GM23338 (cell line): Measurements from ENCODE around the gene DDX23. TPM values are rescaled to one million over a fixed set of nuclear protein-coding genes. Genes with fewer than 3 reads are reported as not detected.

ENCODE experiments used
- ATAC-seq: fragments of 200-7000 bp; cut with Tn5 transposase; 3 replicates; pipeline ENCODE4 v1.9.1; 2020
- DNase-seq: peaks from one replicate; pipeline ENCODE4 v3.0.0-alpha.2; 2015; ENCODE audit warnings: low spot score
- H2AFZ ChIP-seq: fragments of 200-600 bp; sonication (generic); 2 replicates; pipeline ENCODE4 v1.8.0; 2016; ENCODE audit warnings: antibody characterized with exemption, mild to moderate bottlenecking, moderate library complexity
- H3F3A ChIP-seq: fragments of 200-600 bp; sonication (generic); replicated peaks from 2 replicates; pipeline ENCODE4 v1.8.0; 2017; ENCODE audit warnings: antibody characterized with exemption, mixed run types, low read depth
- H3K27ac ChIP-seq: fragments of 200-600 bp; sonication (generic); 2 replicates; pipeline ENCODE4 v1.6.1; 2016; ENCODE audit warnings: low read depth
- H3K27me3 ChIP-seq: fragments of 200-600 bp; sonication (generic); 2 replicates; pipeline ENCODE4 v1.8.0; 2016; ENCODE audit warnings: mild to moderate bottlenecking, mixed run types, moderate library complexity; ENCODE audit not compliant: insufficient read depth
- H3K36me3 ChIP-seq: fragments of 200-600 bp; sonication (generic); 2 replicates; pipeline ENCODE4 v1.8.0; 2016; ENCODE audit warnings: mild to moderate bottlenecking; ENCODE audit not compliant: insufficient read depth
- H3K4me1 ChIP-seq: fragments of 200-600 bp; sonication (generic); 2 replicates; pipeline ENCODE4 v1.8.0; 2016; ENCODE audit warnings: mild to moderate bottlenecking, moderate library complexity; ENCODE audit not compliant: insufficient read depth
- H3K4me2 ChIP-seq: fragments of 200-600 bp; sonication (generic); 2 replicates; pipeline ENCODE4 v1.7.1; 2017; ENCODE audit warnings: mixed run types
- H3K4me3 ChIP-seq: fragments of 200-600 bp; sonication (generic); 2 replicates; pipeline ENCODE4 v1.6.1; 2016; ENCODE audit warnings: mixed run types
- H3K79me2 ChIP-seq: fragments of 200-600 bp; sonication (generic); replicated peaks from 2 replicates; pipeline ENCODE4 v1.8.0; 2017; ENCODE audit warnings: mild to moderate bottlenecking; ENCODE audit not compliant: insufficient read depth
- H3K9me2 ChIP-seq: fragments of 200-600 bp; sonication (generic); 2 replicates; pipeline ENCODE4 v1.8.0; 2017; ENCODE audit not compliant: insufficient read depth
- H4K20me1 ChIP-seq: fragments of 200-600 bp; sonication (generic); replicated peaks from 2 replicates; pipeline ENCODE4 v1.8.0; 2017; ENCODE audit warnings: mild to moderate bottlenecking; ENCODE audit not compliant: insufficient read depth
- H3K27ac Mint-ChIP-seq: 2 replicates; pipeline ENCODE4 v1.8.0; 2020; ENCODE audit warnings: inconsistent platforms, mild to moderate bottlenecking, moderate library complexity, mixed read lengths
- H3K27me3 Mint-ChIP-seq: 3 replicates; pipeline ENCODE4 v1.8.0; 2022; ENCODE audit warnings: low read depth, mild to moderate bottlenecking, moderate library complexity, mixed read lengths, inconsistent platforms; ENCODE audit not compliant: insufficient read depth, poor library complexity
- H3K36me3 Mint-ChIP-seq: 3 replicates; pipeline ENCODE4 v1.8.0; 2021; ENCODE audit warnings: low read depth, mild to moderate bottlenecking, inconsistent platforms, moderate library complexity, mixed read lengths
- H3K4me1 Mint-ChIP-seq: 3 replicates; pipeline ENCODE4 v1.8.0; 2020; ENCODE audit warnings: mild to moderate bottlenecking, inconsistent platforms, mixed read lengths
- H3K4me3 Mint-ChIP-seq: 3 replicates; pipeline ENCODE4 v1.8.0; 2021; ENCODE audit warnings: moderate library complexity, mild to moderate bottlenecking, inconsistent platforms, mixed read lengths
- H3K9me3 Mint-ChIP-seq: 3 replicates; pipeline ENCODE4 v1.8.0; 2020; ENCODE audit warnings: moderate library complexity, mild to moderate bottlenecking, inconsistent platforms, mixed read lengths
- CTCF ChIP-seq, 2 experiments: fragments of 200-600 bp in 1 of 2; sonication (generic) in 1 of 2; conservative IDR thresholded peaks; 2 replicates each; pipeline versions ENCODE4 v1.5.1 to v1.6.1; 2016 to 2017; ENCODE audit warnings: antibody characterized with exemption in 2 of 2, low read depth in 2 of 2, mild to moderate bottlenecking in 2 of 2, moderate library complexity in 1 of 2
- EZH2 ChIP-seq: fragments of 200-600 bp; sonication (generic); IDR thresholded peaks from one replicate; pipeline ENCODE4 v1.8.0; 2017; ENCODE audit warnings: antibody characterized with exemption, mild to moderate bottlenecking, low read depth; ENCODE audit not compliant: unreplicated experiment
- EZH2phosphoT487 ChIP-seq: fragments of 200-600 bp; sonication (generic); IDR thresholded peaks from one replicate; pipeline ENCODE4 v1.8.1; 2018; ENCODE audit warnings: antibody characterized with exemption; ENCODE audit not compliant: unreplicated experiment
- POLR2AphosphoS5 ChIP-seq: IDR thresholded peaks from 2 replicates; pipeline ENCODE4 v1.6.1; 2016; ENCODE audit warnings: antibody characterized with exemption, low read depth
- STAT1 ChIP-seq: IDR thresholded peaks from one replicate; pipeline ENCODE4 v1.6.1; 2016; ENCODE audit warnings: antibody characterized with exemption; ENCODE audit not compliant: unreplicated experiment
- ZNF114 ChIP-seq: fragments of 250-450 bp; sonication (Bioruptor Pico); IDR thresholded peaks from 2 replicates; pipeline ENCODE4 v1.5.0; 2020; ENCODE audit warnings: mild to moderate bottlenecking, moderate library complexity
- ZNF331 ChIP-seq: fragments of 250-450 bp; sonication (Bioruptor Pico); IDR thresholded peaks from 2 replicates; pipeline ENCODE4 v1.5.0; 2020; ENCODE audit warnings: low read depth, mild to moderate bottlenecking, moderate library complexity
- polyA plus RNA-seq: library from polyadenylated mRNA; unstranded; fragments of >200 nt; fragmentation: Nextera tagmentation; extraction: Ambion mirVana; gene quantifications from 2 replicates; pipeline ENCODE4 v1.2.1, GENCODE V29; 2016
- total RNA-seq: library from RNA; depleted of rRNA; stranded (reverse); fragments of >200 nt; shearing (Covaris generic); gene quantifications from 2 replicates; pipeline ENCODE4 v1.2.3, GENCODE V29; 2014
- TF ChIP-seq, protein P1 (sequence below): IDR thresholded peaks from one replicate; pipeline ENCODE4 v1.6.1; 2018; ENCODE audit warnings: antibody characterized with exemption; ENCODE audit not compliant: unreplicated experiment
- TF ChIP-seq, protein P2 (sequence below): fragments of 250-450 bp; sonication (Bioruptor Pico); IDR thresholded peaks from 2 replicates; pipeline ENCODE4 v1.5.0; 2020; ENCODE audit warnings: mild to moderate bottlenecking, moderate library complexity
- TF ChIP-seq, protein P3 (sequence below): IDR thresholded peaks from 2 replicates; pipeline ENCODE4 v1.6.1; 2016; ENCODE audit warnings: antibody characterized with exemption

Gene DDX23
- total and polyA plus RNA-seq, 2 experiments from 2014 or later, result 31.7 to 78.5 TPM

DNA sequence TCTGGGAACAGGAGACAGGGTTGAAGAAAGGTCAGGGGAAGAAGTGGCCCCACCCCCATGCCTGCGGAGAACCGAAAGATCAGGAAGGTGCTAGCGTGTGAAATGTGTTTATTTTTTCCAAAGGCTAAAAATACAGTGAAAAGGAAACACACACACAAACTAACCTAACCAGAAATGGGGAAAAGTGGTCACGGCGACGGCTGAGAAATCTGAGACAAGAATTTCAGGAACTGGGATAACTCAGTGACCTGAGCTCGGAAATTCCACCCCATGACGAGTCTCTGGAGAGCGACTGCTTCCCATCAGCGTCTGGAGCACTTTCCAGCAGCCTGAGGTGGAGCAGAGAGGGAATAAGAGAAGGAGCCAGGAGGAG is 30.3 kb upstream of the DDX23 start:
- Histone ChIP-seq H4K20me1 (no peaks in the 10 kb centered on the region), H3K9me2 (no peaks in the 10 kb centered on the region), H3K27ac (no peak overlapping the region), H3K79me2 (no peaks in the 10 kb centered on the region), H2AFZ (peak overlapping the region; percentile 9; the same call in 1 of the 2 replicates), H3K4me2 (peak overlapping the region; percentile 67), H3K4me1 (peaks cover 29% of the 10 kb centered on the region), H3K27me3 (no peaks in the 10 kb centered on the region), H3K4me3 (peak overlapping the region; percentile 44), H3K36me3 (no peaks in the 10 kb centered on the region), H3F3A (peaks cover 10% of the 10 kb centered on the region; the same call in 1 of the 2 replicates)
- H3K4me1 Mint-ChIP-seq, result peaks cover 32% of the 10 kb centered on the region
- DNase-seq, result peak; percentile 68
- H3K4me3 Mint-ChIP-seq, result peak overlapping the region; percentile 56
- peaks cover 18% of the 10 kb centered on the region for H3K27me3 Mint-ChIP-seq
- H3K27ac Mint-ChIP-seq, result no peak overlapping the region
- no peaks in the 10 kb centered on the region for H3K9me3 Mint-ChIP-seq
- TF ChIP-seq POLR2AphosphoS5 (no peak), ZNF331 (CRISPR knock-in tag) (no peak), CTCF (conservative IDR thresholded peaks at IDR 0.05; ENCODE audit: low read depth in 2 of 2) (no peak), EZH2phosphoT487 (no peak), ZNF114 (CRISPR knock-in tag) (no peak), STAT1 (no peak), EZH2 (no peak)
- TF ChIP-seq, protein P1, sequence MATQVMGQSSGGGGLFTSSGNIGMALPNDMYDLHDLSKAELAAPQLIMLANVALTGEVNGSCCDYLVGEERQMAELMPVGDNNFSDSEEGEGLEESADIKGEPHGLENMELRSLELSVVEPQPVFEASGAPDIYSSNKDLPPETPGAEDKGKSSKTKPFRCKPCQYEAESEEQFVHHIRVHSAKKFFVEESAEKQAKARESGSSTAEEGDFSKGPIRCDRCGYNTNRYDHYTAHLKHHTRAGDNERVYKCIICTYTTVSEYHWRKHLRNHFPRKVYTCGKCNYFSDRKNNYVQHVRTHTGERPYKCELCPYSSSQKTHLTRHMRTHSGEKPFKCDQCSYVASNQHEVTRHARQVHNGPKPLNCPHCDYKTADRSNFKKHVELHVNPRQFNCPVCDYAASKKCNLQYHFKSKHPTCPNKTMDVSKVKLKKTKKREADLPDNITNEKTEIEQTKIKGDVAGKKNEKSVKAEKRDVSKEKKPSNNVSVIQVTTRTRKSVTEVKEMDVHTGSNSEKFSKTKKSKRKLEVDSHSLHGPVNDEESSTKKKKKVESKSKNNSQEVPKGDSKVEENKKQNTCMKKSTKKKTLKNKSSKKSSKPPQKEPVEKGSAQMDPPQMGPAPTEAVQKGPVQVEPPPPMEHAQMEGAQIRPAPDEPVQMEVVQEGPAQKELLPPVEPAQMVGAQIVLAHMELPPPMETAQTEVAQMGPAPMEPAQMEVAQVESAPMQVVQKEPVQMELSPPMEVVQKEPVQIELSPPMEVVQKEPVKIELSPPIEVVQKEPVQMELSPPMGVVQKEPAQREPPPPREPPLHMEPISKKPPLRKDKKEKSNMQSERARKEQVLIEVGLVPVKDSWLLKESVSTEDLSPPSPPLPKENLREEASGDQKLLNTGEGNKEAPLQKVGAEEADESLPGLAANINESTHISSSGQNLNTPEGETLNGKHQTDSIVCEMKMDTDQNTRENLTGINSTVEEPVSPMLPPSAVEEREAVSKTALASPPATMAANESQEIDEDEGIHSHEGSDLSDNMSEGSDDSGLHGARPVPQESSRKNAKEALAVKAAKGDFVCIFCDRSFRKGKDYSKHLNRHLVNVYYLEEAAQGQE, result no peak
- TF ChIP-seq, protein P2, sequence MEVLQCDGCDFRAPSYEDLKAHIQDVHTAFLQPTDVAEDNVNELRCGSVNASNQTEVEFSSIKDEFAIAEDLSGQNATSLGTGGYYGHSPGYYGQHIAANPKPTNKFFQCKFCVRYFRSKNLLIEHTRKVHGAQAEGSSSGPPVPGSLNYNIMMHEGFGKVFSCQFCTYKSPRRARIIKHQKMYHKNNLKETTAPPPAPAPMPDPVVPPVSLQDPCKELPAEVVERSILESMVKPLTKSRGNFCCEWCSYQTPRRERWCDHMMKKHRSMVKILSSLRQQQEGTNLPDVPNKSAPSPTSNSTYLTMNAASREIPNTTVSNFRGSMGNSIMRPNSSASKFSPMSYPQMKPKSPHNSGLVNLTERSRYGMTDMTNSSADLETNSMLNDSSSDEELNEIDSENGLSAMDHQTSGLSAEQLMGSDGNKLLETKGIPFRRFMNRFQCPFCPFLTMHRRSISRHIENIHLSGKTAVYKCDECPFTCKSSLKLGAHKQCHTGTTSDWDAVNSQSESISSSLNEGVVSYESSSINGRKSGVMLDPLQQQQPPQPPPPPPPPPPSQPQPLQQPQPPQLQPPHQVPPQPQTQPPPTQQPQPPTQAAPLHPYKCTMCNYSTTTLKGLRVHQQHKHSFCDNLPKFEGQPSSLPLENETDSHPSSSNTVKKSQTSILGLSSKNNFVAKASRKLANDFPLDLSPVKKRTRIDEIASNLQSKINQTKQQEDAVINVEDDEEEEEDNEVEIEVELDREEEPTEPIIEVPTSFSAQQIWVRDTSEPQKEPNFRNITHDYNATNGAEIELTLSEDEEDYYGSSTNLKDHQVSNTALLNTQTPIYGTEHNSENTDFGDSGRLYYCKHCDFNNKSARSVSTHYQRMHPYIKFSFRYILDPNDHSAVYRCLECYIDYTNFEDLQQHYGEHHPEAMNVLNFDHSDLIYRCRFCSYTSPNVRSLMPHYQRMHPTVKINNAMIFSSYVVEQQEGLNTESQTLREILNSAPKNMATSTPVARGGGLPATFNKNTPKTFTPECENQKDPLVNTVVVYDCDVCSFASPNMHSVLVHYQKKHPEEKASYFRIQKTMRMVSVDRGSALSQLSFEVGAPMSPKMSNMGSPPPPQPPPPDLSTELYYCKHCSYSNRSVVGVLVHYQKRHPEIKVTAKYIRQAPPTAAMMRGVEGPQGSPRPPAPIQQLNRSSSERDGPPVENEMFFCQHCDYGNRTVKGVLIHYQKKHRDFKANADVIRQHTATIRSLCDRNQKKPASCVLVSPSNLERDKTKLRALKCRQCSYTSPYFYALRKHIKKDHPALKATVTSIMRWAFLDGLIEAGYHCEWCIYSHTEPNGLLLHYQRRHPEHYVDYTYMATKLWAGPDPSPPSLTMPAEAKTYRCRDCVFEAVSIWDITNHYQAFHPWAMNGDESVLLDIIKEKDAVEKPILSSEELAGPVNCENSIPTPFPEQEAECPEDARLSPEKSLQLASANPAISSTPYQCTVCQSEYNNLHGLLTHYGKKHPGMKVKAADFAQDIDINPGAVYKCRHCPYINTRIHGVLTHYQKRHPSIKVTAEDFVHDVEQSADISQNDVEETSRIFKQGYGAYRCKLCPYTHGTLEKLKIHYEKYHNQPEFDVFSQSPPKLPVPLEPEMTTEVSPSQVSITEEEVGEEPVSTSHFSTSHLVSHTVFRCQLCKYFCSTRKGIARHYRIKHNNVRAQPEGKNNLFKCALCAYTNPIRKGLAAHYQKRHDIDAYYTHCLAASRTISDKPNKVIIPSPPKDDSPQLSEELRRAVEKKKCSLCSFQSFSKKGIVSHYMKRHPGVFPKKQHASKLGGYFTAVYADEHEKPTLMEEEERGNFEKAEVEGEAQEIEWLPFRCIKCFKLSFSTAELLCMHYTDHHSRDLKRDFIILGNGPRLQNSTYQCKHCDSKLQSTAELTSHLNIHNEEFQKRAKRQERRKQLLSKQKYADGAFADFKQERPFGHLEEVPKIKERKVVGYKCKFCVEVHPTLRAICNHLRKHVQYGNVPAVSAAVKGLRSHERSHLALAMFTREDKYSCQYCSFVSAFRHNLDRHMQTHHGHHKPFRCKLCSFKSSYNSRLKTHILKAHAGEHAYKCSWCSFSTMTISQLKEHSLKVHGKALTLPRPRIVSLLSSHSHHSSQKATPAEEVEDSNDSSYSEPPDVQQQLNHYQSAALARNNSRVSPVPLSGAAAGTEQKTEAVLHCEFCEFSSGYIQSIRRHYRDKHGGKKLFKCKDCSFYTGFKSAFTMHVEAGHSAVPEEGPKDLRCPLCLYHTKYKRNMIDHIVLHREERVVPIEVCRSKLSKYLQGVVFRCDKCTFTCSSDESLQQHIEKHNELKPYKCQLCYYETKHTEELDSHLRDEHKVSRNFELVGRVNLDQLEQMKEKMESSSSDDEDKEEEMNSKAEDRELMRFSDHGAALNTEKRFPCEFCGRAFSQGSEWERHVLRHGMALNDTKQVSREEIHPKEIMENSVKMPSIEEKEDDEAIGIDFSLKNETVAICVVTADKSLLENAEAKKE, result no peak
- TF ChIP-seq, protein P3, sequence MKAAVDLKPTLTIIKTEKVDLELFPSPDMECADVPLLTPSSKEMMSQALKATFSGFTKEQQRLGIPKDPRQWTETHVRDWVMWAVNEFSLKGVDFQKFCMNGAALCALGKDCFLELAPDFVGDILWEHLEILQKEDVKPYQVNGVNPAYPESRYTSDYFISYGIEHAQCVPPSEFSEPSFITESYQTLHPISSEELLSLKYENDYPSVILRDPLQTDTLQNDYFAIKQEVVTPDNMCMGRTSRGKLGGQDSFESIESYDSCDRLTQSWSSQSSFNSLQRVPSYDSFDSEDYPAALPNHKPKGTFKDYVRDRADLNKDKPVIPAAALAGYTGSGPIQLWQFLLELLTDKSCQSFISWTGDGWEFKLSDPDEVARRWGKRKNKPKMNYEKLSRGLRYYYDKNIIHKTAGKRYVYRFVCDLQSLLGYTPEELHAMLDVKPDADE, result no peak
- ATAC-seq, result peak; percentile 59
- H3K36me3 Mint-ChIP-seq, result no peaks in the 10 kb centered on the region
